NB4 (cell line): ENCODE results near the gene ANKRD50.

Source experiments
- POLR2A ChIP-seq: IDR thresholded peaks from 2 replicates; pipeline ENCODE4 v1.6.1; 2011; ENCODE audit warnings: mild to moderate bottlenecking; ENCODE audit not compliant: insufficient read length; ENCODE audit errors: extremely low read depth
- TF ChIP-seq, protein P1 (sequence below): IDR thresholded peaks from one replicate; pipeline ENCODE4 v1.5.1; 2012; ENCODE audit warnings: low read depth, low read length

DNA sequence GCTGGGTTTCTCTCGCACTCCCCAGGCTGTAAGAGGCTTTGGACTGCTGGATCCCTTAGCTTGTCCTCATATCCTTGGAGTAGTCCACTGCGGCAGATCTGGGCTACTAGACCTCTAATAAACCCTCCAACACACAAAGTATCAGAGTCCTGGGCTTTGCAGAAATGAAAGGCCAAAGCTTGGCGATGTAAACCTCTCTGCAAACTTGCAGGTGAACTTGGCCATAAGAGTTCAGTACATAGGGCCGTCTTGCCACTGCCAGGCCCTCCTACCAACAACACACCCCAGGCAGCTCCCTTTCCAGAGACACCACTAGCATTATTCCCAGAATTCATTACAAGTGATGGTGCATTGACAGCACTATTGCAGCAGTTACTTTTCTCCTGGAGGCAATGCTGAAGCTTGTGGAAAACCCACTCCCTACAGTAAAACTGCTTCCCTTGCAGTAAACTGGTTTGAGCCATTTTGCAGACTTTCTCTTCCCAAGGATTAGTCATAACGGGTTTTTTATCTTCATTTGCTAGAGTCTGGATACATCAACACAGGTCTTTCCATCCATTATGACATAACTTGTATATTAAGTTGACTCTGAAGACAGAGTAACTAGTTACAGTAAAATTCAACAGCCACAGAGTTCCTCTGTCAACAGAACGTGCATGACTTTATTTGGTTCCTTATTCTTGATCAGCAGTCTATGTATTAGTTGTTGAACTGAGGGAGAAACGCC lies 2.4 kb downstream of the ANKRD50 start:
- TF ChIP-seq, protein P1, sequence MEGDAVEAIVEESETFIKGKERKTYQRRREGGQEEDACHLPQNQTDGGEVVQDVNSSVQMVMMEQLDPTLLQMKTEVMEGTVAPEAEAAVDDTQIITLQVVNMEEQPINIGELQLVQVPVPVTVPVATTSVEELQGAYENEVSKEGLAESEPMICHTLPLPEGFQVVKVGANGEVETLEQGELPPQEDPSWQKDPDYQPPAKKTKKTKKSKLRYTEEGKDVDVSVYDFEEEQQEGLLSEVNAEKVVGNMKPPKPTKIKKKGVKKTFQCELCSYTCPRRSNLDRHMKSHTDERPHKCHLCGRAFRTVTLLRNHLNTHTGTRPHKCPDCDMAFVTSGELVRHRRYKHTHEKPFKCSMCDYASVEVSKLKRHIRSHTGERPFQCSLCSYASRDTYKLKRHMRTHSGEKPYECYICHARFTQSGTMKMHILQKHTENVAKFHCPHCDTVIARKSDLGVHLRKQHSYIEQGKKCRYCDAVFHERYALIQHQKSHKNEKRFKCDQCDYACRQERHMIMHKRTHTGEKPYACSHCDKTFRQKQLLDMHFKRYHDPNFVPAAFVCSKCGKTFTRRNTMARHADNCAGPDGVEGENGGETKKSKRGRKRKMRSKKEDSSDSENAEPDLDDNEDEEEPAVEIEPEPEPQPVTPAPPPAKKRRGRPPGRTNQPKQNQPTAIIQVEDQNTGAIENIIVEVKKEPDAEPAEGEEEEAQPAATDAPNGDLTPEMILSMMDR: no peak
- TF ChIP-seq POLR2A: no peak
